ENCODE measurements around the gene DYNLT2. TPM values are rescaled to one million over a fixed set of nuclear protein-coding genes. Genes with fewer than 3 reads are reported as not detected.

The DYNLT2 gene
- total and polyA plus RNA-seq, 7 experiments from 2014 or later = 0.58 to 4.7 (median 2.9) TPM

GRCh38 chr6:169779092-169779815, 27.9 kb upstream of the DYNLT2 start:
- Mint-ChIP-seq H3K27me3 (no peaks in the 10 kb centered on the region), H3K36me3 (peaks cover 8 to 65% (median 36%) of the 10 kb centered on the region in 5 donors), H3K27ac (no peak overlapping the region), H3K9me3 (peaks cover 0 to 11% (median 1%) of the 10 kb centered on the region in 11 donors), H3K4me1 (no peaks in the 10 kb centered on the region), H3K4me3 (no peak overlapping the region)
- Histone ChIP-seq H3K27ac (ENCODE audit: low read depth, low read length) (no peak overlapping the region), H3K9me3 (ENCODE audit: control insufficient read depth in 2 of 3, low read length in 3 of 3) (no peaks in the 10 kb centered on the region), H3K36me3 (ENCODE audit: control insufficient read depth in 2 of 3, insufficient read depth in 3 of 3, low read length in 3 of 3) (peaks cover 0 to 62% (median 3%) of the 10 kb centered on the region in 3 experiments), H3K4me1 (ENCODE audit: control insufficient read depth in 2 of 2, insufficient read depth in 2 of 2, low read length in 2 of 2) (no peaks in the 10 kb centered on the region), H3K4me3 (ENCODE audit: low read length) (no peak overlapping the region), H3K27me3 (ENCODE audit: control insufficient read depth in 2 of 2, insufficient read depth in 2 of 2, low read length in 2 of 2) (no peaks in the 10 kb centered on the region)
- ATAC-seq (no peak), DNase-seq (no peak)
- intact Hi-C loops (cut with micrococcal nuclease) = no loop called here
- CTCF ChIA-PET = no interaction called here
- POLR2A ChIA-PET = no interaction called here

GRCh38 chr6:169778646-169779045, 27.3 kb upstream of the DYNLT2 start:
- Histone ChIP-seq H3K4me3 (ENCODE audit: low read length) (no peak overlapping the region), H3K27ac (ENCODE audit: low read depth, low read length) (no peak overlapping the region), H3K27me3 (ENCODE audit: control insufficient read depth in 2 of 2, insufficient read depth in 2 of 2, low read length in 2 of 2) (no peaks in the 10 kb centered on the region), H3K9me3 (ENCODE audit: control insufficient read depth in 2 of 3, low read length in 3 of 3) (no peaks in the 10 kb centered on the region), H3K4me1 (ENCODE audit: control insufficient read depth in 2 of 2, insufficient read depth in 2 of 2, low read length in 2 of 2) (no peaks in the 10 kb centered on the region), H3K36me3 (ENCODE audit: control insufficient read depth in 2 of 3, insufficient read depth in 3 of 3, low read length in 3 of 3) (peaks cover 0 to 63% (median 3%) of the 10 kb centered on the region in 3 experiments)
- ATAC-seq (no peak), DNase-seq (no peak)
- no peak overlapping the region for H3K4me3 Mint-ChIP-seq
- peaks cover 0 to 3% (median 0%) of the 10 kb centered on the region in 7 donors for H3K4me1 Mint-ChIP-seq
- peaks cover 0 to 9% (median 1%) of the 10 kb centered on the region in 11 donors for H3K9me3 Mint-ChIP-seq
- ChIA-PET CTCF (no interaction called here), POLR2A (no interaction called here)
- no peak overlapping the region for H3K27ac Mint-ChIP-seq
- no peaks in the 10 kb centered on the region for H3K27me3 Mint-ChIP-seq
- peaks cover 9 to 64% (median 32%) of the 10 kb centered on the region in 5 donors for H3K36me3 Mint-ChIP-seq
- intact Hi-C loops (cut with micrococcal nuclease) = no loop called here

GRCh38 chr6:169777896-169778295, 26.5 kb upstream of the DYNLT2 start:
- H3K27ac ChIP-seq (ENCODE audit: low read depth, low read length) = no peak overlapping the region
- peaks cover 0 to 6% (median 0%) of the 10 kb centered on the region in 11 donors for H3K9me3 Mint-ChIP-seq

GRCh38 chr6:169776379-169776778, 25.0 kb upstream of the DYNLT2 start:
- POLR2A ChIA-PET = no interaction called here
- H3K27me3 Mint-ChIP-seq = no peaks in the 10 kb centered on the region
- CTCF ChIA-PET = no interaction called here

More at GRCh38 chr6:169777896-169778295, 26.5 kb upstream of the DYNLT2 start:
- no peaks in the 10 kb centered on the region for H3K27me3 ChIP-seq (ENCODE audit: control insufficient read depth in 2 of 2, insufficient read depth in 2 of 2, low read length in 2 of 2)
- ATAC-seq (no peak), DNase-seq (no peak)
- H3K4me1 ChIP-seq (ENCODE audit: control insufficient read depth in 2 of 2, insufficient read depth in 2 of 2, low read length in 2 of 2) = no peaks in the 10 kb centered on the region
- peaks cover 0 to 7% (median 0%) of the 10 kb centered on the region in 7 donors for H3K4me1 Mint-ChIP-seq
- no peak overlapping the region for H3K4me3 Mint-ChIP-seq
- H3K36me3 Mint-ChIP-seq = peaks cover 11 to 67% (median 31%) of the 10 kb centered on the region in 5 donors
- ChIA-PET POLR2A (no interaction called here), CTCF (no interaction called here)
- no peaks in the 10 kb centered on the region for H3K9me3 ChIP-seq (ENCODE audit: control insufficient read depth in 2 of 3, low read length in 3 of 3)
- no peaks in the 10 kb centered on the region for H3K27me3 Mint-ChIP-seq
- no peak overlapping the region for H3K27ac Mint-ChIP-seq
- peaks cover 0 to 68% (median 3%) of the 10 kb centered on the region in 3 experiments for H3K36me3 ChIP-seq (ENCODE audit: control insufficient read depth in 2 of 3, insufficient read depth in 3 of 3, low read length in 3 of 3)
- intact Hi-C loops (cut with micrococcal nuclease) = no loop called here
- no peak overlapping the region for H3K4me3 ChIP-seq (ENCODE audit: low read length)

GRCh38 chr6:169775321-169775720, 23.9 kb upstream of the DYNLT2 start:
- ChIA-PET CTCF (no interaction called here), POLR2A (no interaction called here)
- ATAC-seq (no peak), DNase-seq (no peak)
- H3K4me1 Mint-ChIP-seq = peaks cover 0 to 7% (median 0%) of the 10 kb centered on the region in 7 donors
- H3K36me3 ChIP-seq (ENCODE audit: control insufficient read depth in 2 of 3, insufficient read depth in 3 of 3, low read length in 3 of 3) = peaks cover 0 to 66% (median 8%) of the 10 kb centered on the region in 3 experiments
- H3K27ac ChIP-seq (ENCODE audit: low read depth, low read length) = no peak overlapping the region
- H3K36me3 Mint-ChIP-seq = peaks cover 2 to 61% (median 19%) of the 10 kb centered on the region in 5 donors
- no peaks in the 10 kb centered on the region for H3K27me3 Mint-ChIP-seq
- H3K4me1 ChIP-seq (ENCODE audit: control insufficient read depth in 2 of 2, insufficient read depth in 2 of 2, low read length in 2 of 2) = no peaks in the 10 kb centered on the region
- H3K27me3 ChIP-seq (ENCODE audit: control insufficient read depth in 2 of 2, insufficient read depth in 2 of 2, low read length in 2 of 2) = no peaks in the 10 kb centered on the region
- peaks cover 0 to 1% (median 0%) of the 10 kb centered on the region in 11 donors for H3K9me3 Mint-ChIP-seq
- intact Hi-C loops (cut with micrococcal nuclease) = no loop called here
- H3K9me3 ChIP-seq (ENCODE audit: control insufficient read depth in 2 of 3, low read length in 3 of 3) = no peaks in the 10 kb centered on the region
- no peak overlapping the region for H3K4me3 Mint-ChIP-seq
- no peak overlapping the region for H3K4me3 ChIP-seq (ENCODE audit: low read length)
- H3K27ac Mint-ChIP-seq = peak overlapping the region in 1 of 9 donors; percentile 56

More at GRCh38 chr6:169776379-169776778, 25.0 kb upstream of the DYNLT2 start:
- DNase-seq (no peak), ATAC-seq (no peak)
- Histone ChIP-seq H3K27ac (ENCODE audit: low read depth, low read length) (no peak overlapping the region), H3K4me3 (ENCODE audit: low read length) (no peak overlapping the region), H3K4me1 (ENCODE audit: control insufficient read depth in 2 of 2, insufficient read depth in 2 of 2, low read length in 2 of 2) (no peaks in the 10 kb centered on the region), H3K27me3 (ENCODE audit: control insufficient read depth in 2 of 2, insufficient read depth in 2 of 2, low read length in 2 of 2) (no peaks in the 10 kb centered on the region), H3K9me3 (ENCODE audit: control insufficient read depth in 2 of 3, low read length in 3 of 3) (no peaks in the 10 kb centered on the region), H3K36me3 (ENCODE audit: control insufficient read depth in 2 of 3, insufficient read depth in 3 of 3, low read length in 3 of 3) (peaks cover 0 to 72% (median 8%) of the 10 kb centered on the region in 3 experiments)
- Mint-ChIP-seq H3K36me3 (peaks cover 8 to 71% (median 30%) of the 10 kb centered on the region in 5 donors), H3K9me3 (peaks cover 0 to 6% (median 0%) of the 10 kb centered on the region in 11 donors), H3K27ac (no peak overlapping the region), H3K4me3 (no peak overlapping the region), H3K4me1 (peaks cover 0 to 7% (median 0%) of the 10 kb centered on the region in 7 donors)
- intact Hi-C loops (cut with micrococcal nuclease) = no loop called here

GRCh38 chr6:169774347-169774746, 23.0 kb upstream of the DYNLT2 start:
- intact Hi-C loops (cut with micrococcal nuclease) = no loop called here
- Histone ChIP-seq H3K27me3 (ENCODE audit: control insufficient read depth in 2 of 2, insufficient read depth in 2 of 2, low read length in 2 of 2) (no peaks in the 10 kb centered on the region), H3K4me3 (ENCODE audit: low read length) (no peak overlapping the region), H3K36me3 (ENCODE audit: control insufficient read depth in 2 of 3, insufficient read depth in 3 of 3, low read length in 3 of 3) (peaks cover 0 to 58% (median 7%) of the 10 kb centered on the region in 3 experiments), H3K4me1 (ENCODE audit: control insufficient read depth in 2 of 2, insufficient read depth in 2 of 2, low read length in 2 of 2) (no peaks in the 10 kb centered on the region), H3K9me3 (ENCODE audit: control insufficient read depth in 2 of 3, low read length in 3 of 3) (no peaks in the 10 kb centered on the region), H3K27ac (ENCODE audit: low read depth, low read length) (no peak overlapping the region)
- no peaks in the 10 kb centered on the region for H3K27me3 Mint-ChIP-seq
- no peak overlapping the region for H3K4me3 Mint-ChIP-seq
- ChIA-PET CTCF (no interaction called here), POLR2A (no interaction called here)
- peaks cover 2 to 58% (median 17%) of the 10 kb centered on the region in 5 donors for H3K36me3 Mint-ChIP-seq
- no peak overlapping the region for H3K27ac Mint-ChIP-seq
- peaks cover 0 to 7% (median 0%) of the 10 kb centered on the region in 7 donors for H3K4me1 Mint-ChIP-seq
- no peaks in the 10 kb centered on the region for H3K9me3 Mint-ChIP-seq
- DNase-seq (no peak), ATAC-seq (no peak)

Measured in naive thymus-derived CD4-positive, alpha-beta T cell (primary cell).